H9 (cell line): ENCODE measurements around the gene OR4D10. TPM values are rescaled to one million over a fixed set of nuclear protein-coding genes. Genes with fewer than 3 reads are reported as not detected.

Source experiments
- DNase-seq: peaks from one replicate; pipeline ENCODE4 v3.0.0-alpha.2; 2017
- H2AFZ ChIP-seq: one replicate; pipeline ENCODE4 v1.6.1; 2013; ENCODE audit warnings: mild to moderate bottlenecking, low read length, control low read depth, moderate library complexity
- H2AK5ac ChIP-seq: 2 replicates; pipeline ENCODE4 v1.6.1; 2013; ENCODE audit warnings: low read length, control low read depth, mixed read lengths; ENCODE audit not compliant: insufficient read length
- H2BK120ac ChIP-seq: one replicate; pipeline ENCODE4 v1.6.1; 2013; ENCODE audit warnings: low read depth, mild to moderate bottlenecking, low read length, control low read depth, inconsistent platforms; ENCODE audit not compliant: poor library complexity, severe bottlenecking
- H2BK12ac ChIP-seq: 2 replicates; pipeline ENCODE4 v1.6.1; 2013; ENCODE audit warnings: low read length, control low read depth, mixed read lengths, low read depth; ENCODE audit not compliant: insufficient read length
- H2BK15ac ChIP-seq: 2 replicates; pipeline ENCODE4 v1.6.1; 2013; ENCODE audit warnings: low read depth, low read length, control low read depth
- H2BK20ac ChIP-seq: one replicate; pipeline ENCODE4 v1.6.1; 2013; ENCODE audit warnings: low read depth, mild to moderate bottlenecking, low read length, control low read depth, inconsistent platforms; ENCODE audit not compliant: poor library complexity, severe bottlenecking
- H2BK5ac ChIP-seq: 2 replicates; pipeline ENCODE4 v1.6.1; 2013; ENCODE audit warnings: low read length, control low read depth, mixed read lengths; ENCODE audit not compliant: insufficient read length
- H3K14ac ChIP-seq: 2 replicates; pipeline ENCODE4 v1.6.1; 2013; ENCODE audit warnings: low read length, control low read depth; ENCODE audit not compliant: insufficient read depth
- H3K18ac ChIP-seq: 2 replicates; pipeline ENCODE4 v1.6.1; 2013; ENCODE audit warnings: low read depth, mild to moderate bottlenecking, mixed read lengths, low read length, control low read depth; ENCODE audit not compliant: insufficient read length
- H3K23ac ChIP-seq: 2 replicates; pipeline ENCODE4 v1.6.1; 2013; ENCODE audit warnings: low read length, control low read depth, mixed read lengths, low read depth; ENCODE audit not compliant: insufficient read length
- H3K23me2 ChIP-seq: 2 replicates; pipeline ENCODE4 v1.6.1; 2013; ENCODE audit warnings: low read depth, mild to moderate bottlenecking, mixed read lengths, low read length, control low read depth; ENCODE audit not compliant: insufficient read length, poor library complexity, severe bottlenecking
- H3K27ac ChIP-seq: 2 replicates; pipeline ENCODE4 v1.5.1; 2013; ENCODE audit warnings: low read length, control low read depth, mixed read lengths, low read depth; ENCODE audit not compliant: insufficient read length
- H3K27me3 ChIP-seq: 2 replicates; pipeline ENCODE4 v1.6.1; 2013; ENCODE audit warnings: low read length, control low read depth, inconsistent platforms; ENCODE audit not compliant: insufficient read depth
- H3K4ac ChIP-seq: 2 replicates; pipeline ENCODE4 v1.6.1; 2013; ENCODE audit warnings: low read depth, mild to moderate bottlenecking, control low read depth, inconsistent platforms, low read length, moderate library complexity
- H3K4me1 ChIP-seq: 2 replicates; pipeline ENCODE4 v1.6.1; 2013; ENCODE audit warnings: low read length, control low read depth, inconsistent platforms; ENCODE audit not compliant: insufficient read depth
- H3K4me2 ChIP-seq: 2 replicates; pipeline ENCODE4 v1.6.1; 2013; ENCODE audit warnings: low read length, control low read depth, mixed read lengths; ENCODE audit not compliant: insufficient read length, insufficient read depth
- H3K56ac ChIP-seq: 2 replicates; pipeline ENCODE4 v1.6.1; 2013; ENCODE audit warnings: low read depth, mild to moderate bottlenecking, mixed read lengths, low read length, control low read depth; ENCODE audit not compliant: insufficient read length
- H3K79me1 ChIP-seq: 2 replicates; pipeline ENCODE4 v1.6.1; 2013; ENCODE audit warnings: low read depth, mild to moderate bottlenecking, moderate library complexity, low read length, control low read depth, inconsistent platforms; ENCODE audit not compliant: insufficient read depth, poor library complexity, severe bottlenecking
- H3K79me2 ChIP-seq: 2 replicates; pipeline ENCODE4 v1.6.1; 2013; ENCODE audit warnings: low read length, control low read depth, inconsistent platforms; ENCODE audit not compliant: insufficient read depth
- H3K9ac ChIP-seq: 2 replicates; pipeline ENCODE4 v1.6.1; 2013; ENCODE audit warnings: low read length, control low read depth, mixed read lengths; ENCODE audit not compliant: insufficient read length; ENCODE audit errors: extremely low read depth
- H3K9me3 ChIP-seq: one replicate; pipeline ENCODE4 v1.6.1; 2013; ENCODE audit warnings: low read depth, low read length, inconsistent platforms; ENCODE audit not compliant: control insufficient read depth
- H3T11ph ChIP-seq: one replicate; pipeline ENCODE4 v1.6.1; 2013; ENCODE audit warnings: mild to moderate bottlenecking, low read length, control low read depth, inconsistent platforms
- H4K20me1 ChIP-seq: one replicate; pipeline ENCODE4 v1.6.1; 2013; ENCODE audit not compliant: control insufficient read depth, insufficient read length, insufficient read depth
- H4K5ac ChIP-seq: 2 replicates; pipeline ENCODE4 v1.6.1; 2013; ENCODE audit warnings: low read depth, mild to moderate bottlenecking, mixed read lengths, low read length, control low read depth; ENCODE audit not compliant: insufficient read length
- H4K8ac ChIP-seq: replicated peaks from 2 replicates; pipeline ENCODE4 v1.6.1; 2013; ENCODE audit warnings: low read length, control low read depth, mixed read lengths, low read depth; ENCODE audit not compliant: insufficient read length
- H4K91ac ChIP-seq: 2 replicates; pipeline ENCODE4 v1.6.1; 2013; ENCODE audit warnings: low read depth, mild to moderate bottlenecking, moderate library complexity, mixed read lengths, low read length, control low read depth; ENCODE audit not compliant: insufficient read length
- H3K27ac Mint-ChIP-seq, 3 experiments: 2 replicates in 2 of 3; 3 replicates in 1 of 3; pipeline ENCODE4 v1.8.0; 2020 to 2021; ENCODE audit warnings: mixed read lengths in 3 of 3, mild to moderate bottlenecking in 1 of 3, moderate library complexity in 1 of 3
- H3K27me3 Mint-ChIP-seq: 2 replicates; pipeline ENCODE4 v1.8.0; 2021; ENCODE audit warnings: low read depth, mild to moderate bottlenecking, moderate library complexity, mixed read lengths
- H3K36me3 Mint-ChIP-seq, 3 experiments: 2 replicates in 2 of 3; 3 replicates in 1 of 3; pipeline ENCODE4 v1.8.0; 2020 to 2021; ENCODE audit warnings: low read depth in 3 of 3, mixed read lengths in 3 of 3; ENCODE audit not compliant: insufficient read depth in 1 of 3
- H3K4me1 Mint-ChIP-seq, 2 experiments: 2 replicates each; pipeline ENCODE4 v1.8.0; 2020; ENCODE audit warnings: mixed read lengths in 2 of 2
- H3K4me3 Mint-ChIP-seq, 2 experiments: 2 replicates in 1 of 2; 3 replicates in 1 of 2; pipeline ENCODE4 v1.8.0; 2020 to 2021; ENCODE audit warnings: mild to moderate bottlenecking in 2 of 2, mixed read lengths in 2 of 2, moderate library complexity in 1 of 2
- H3K9me3 Mint-ChIP-seq, 2 experiments: 2 replicates in 1 of 2; 3 replicates in 1 of 2; pipeline ENCODE4 v1.8.0; 2020; ENCODE audit warnings: mild to moderate bottlenecking in 2 of 2, mixed read lengths in 2 of 2, moderate library complexity in 1 of 2
- CTCF ChIP-seq: fragments of 200-600 bp; sonication (generic); conservative IDR thresholded peaks from 3 replicates; pipeline ENCODE4 v1.8.0; 2021; ENCODE audit warnings: antibody characterized with exemption, mild to moderate bottlenecking
- WGBS: extraction: QIAGEN DNeasy Blood & Tissue Kit; methylation state at CpG from one replicate; pipeline ENCODE4 v1.1.7; 2013; ENCODE audit warnings: missing lambda C conversion rate, low lambda C conversion rate, mixed read lengths; ENCODE audit not compliant: insufficient read length; ENCODE audit errors: extremely low coverage; 5-methylcytosine and 5-hydroxymethylcytosine counted together
- total RNA-seq: library from RNA; stranded (reverse); gene quantifications from 2 replicates; pipeline ENCODE4 v1.2.1, GENCODE V29; 2021

Gene OR4D10
- total RNA-seq, 1 experiment from 2014 or later: not detected

GRCh38 chr11:59448484-59448883 is 24.6 kb upstream of the OR4D10 start:
- no peaks in the 10 kb centered on the region for H3K27me3 Mint-ChIP-seq
- no peaks in the 10 kb centered on the region for H3K4me1 ChIP-seq
- no peak overlapping the region for H2AK5ac ChIP-seq

More at GRCh38 chr11:59448484-59448883, 24.6 kb upstream of the OR4D10 start:
- TF ChIP-seq CTCF: no peak
- no peak overlapping the region for H3K4me3 Mint-ChIP-seq
- Histone ChIP-seq H3K4ac (no peak overlapping the region), H2BK12ac (no peak overlapping the region), H2BK5ac (no peak overlapping the region), H3K14ac (no peak overlapping the region), H3K27me3 (no peaks in the 10 kb centered on the region; the same call in 1 of the 2 replicates), H4K8ac (no peak overlapping the region), H2AFZ (no peak overlapping the region), H3T11ph (no peak overlapping the region), H3K4me2 (no peak overlapping the region), H2BK15ac (no peak overlapping the region), H3K9ac (no peak overlapping the region), H3K18ac (no peak overlapping the region), H3K56ac (no peak overlapping the region), H3K79me1 (no peaks in the 10 kb centered on the region), H4K20me1 (no peaks in the 10 kb centered on the region), H3K9me3 (no peaks in the 10 kb centered on the region), H3K27ac (no peak overlapping the region), H2BK120ac (no peak overlapping the region), H3K23me2 (no peaks in the 10 kb centered on the region), H3K79me2 (no peaks in the 10 kb centered on the region), H4K5ac (no peak overlapping the region), H4K91ac (no peak overlapping the region), H2BK20ac (no peak overlapping the region), H3K23ac (no peak overlapping the region)
- H3K4me1 Mint-ChIP-seq: peaks cover 3% of the 10 kb centered on the region in 2 experiments; a peak in 3 of 4 replicates
- no CpG with 5 or more reads among the region's 2 CpGs for WGBS
- H3K9me3 Mint-ChIP-seq: peaks cover 18 to 21% of the 10 kb centered on the region in 2 experiments; a peak in 4 of 5 replicates
- no peak overlapping the region for H3K27ac Mint-ChIP-seq
- no peak for DNase-seq
- H3K36me3 Mint-ChIP-seq: 0 out of 7 replicates have a peak, but pooled peaks cover 0 to 3% (median 0%) of the 10 kb centered on the region in 3 experiments
